CD14-positive monocyte (primary cell): ENCODE data around the gene CTDNEP1. TPM values are rescaled to one million over a fixed set of nuclear protein-coding genes. Genes with fewer than 3 reads are reported as not detected.

Source experiments
- DNase-seq, 3 donors: peaks; one replicate each; pipeline ENCODE4 v3.0.0-alpha.2; 2011 to 2022
- H2AFZ ChIP-seq: 2 replicates; pipeline ENCODE4 v1.6.0; 2012; ENCODE audit warnings: mild to moderate bottlenecking, low read depth, low read length, inconsistent platforms; ENCODE audit not compliant: insufficient read depth, poor library complexity, severe bottlenecking
- H3K27ac ChIP-seq, 2 donors: 1 replicate in 1 of 2; 2 replicates in 1 of 2; pipeline ENCODE4 v1.5.1; 2012 to 2013; ENCODE audit warnings: low read length in 2 of 2, control low read depth in 1 of 2, inconsistent platforms in 1 of 2, low read depth in 1 of 2, mild to moderate bottlenecking in 1 of 2
- H3K27me3 ChIP-seq, 2 donors: one replicate each; pipeline versions ENCODE4 v1.6.0 to v1.6.1; 2011 to 2013; ENCODE audit warnings: low read length in 2 of 2; ENCODE audit not compliant: control insufficient read depth in 2 of 2, insufficient read depth in 2 of 2
- H3K36me3 ChIP-seq, 2 donors: replicated peaks in 1 of 2; 1 replicate in 1 of 2; 2 replicates in 1 of 2; pipeline versions ENCODE4 v1.5.1 to v1.6.1; 2012 to 2013; ENCODE audit warnings: low read length in 2 of 2, control low read depth in 1 of 2, inconsistent platforms in 1 of 2, mild to moderate bottlenecking in 1 of 2; ENCODE audit not compliant: insufficient read depth in 2 of 2, control insufficient read depth in 1 of 2
- H3K4me1 ChIP-seq, 2 donors: 1 replicate in 1 of 2; 2 replicates in 1 of 2; pipeline versions ENCODE4 v1.5.1 to v1.6.1; 2012 to 2013; ENCODE audit warnings: low read length in 2 of 2, control low read depth in 1 of 2, inconsistent platforms in 1 of 2, mild to moderate bottlenecking in 1 of 2, moderate library complexity in 1 of 2; ENCODE audit not compliant: insufficient read depth in 2 of 2, control insufficient read depth in 1 of 2
- H3K4me2 ChIP-seq: replicated peaks from 2 replicates; pipeline ENCODE3; 2012; ENCODE audit warnings: low read length, moderate library complexity, mild to moderate bottlenecking; ENCODE audit not compliant: poor library complexity, severe bottlenecking; ENCODE audit errors: extremely low read depth
- H3K4me3 ChIP-seq, 3 experiments: fragments of 200-600 bp in 1 of 3; sonication (generic) in 1 of 3; replicated peaks in 1 of 3; 1 replicate in 2 of 3; 2 replicates in 1 of 3; pipeline ENCODE4 v1.5.1; 2011 to 2013; ENCODE audit warnings: low read length in 3 of 3, mild to moderate bottlenecking in 3 of 3, control low read depth in 2 of 3, low read depth in 2 of 3, inconsistent platforms in 1 of 3, moderate library complexity in 1 of 3
- H3K79me2 ChIP-seq: 2 replicates; pipeline ENCODE4 v1.6.0; 2012; ENCODE audit warnings: mild to moderate bottlenecking, control low read depth, inconsistent platforms, low read length, moderate library complexity; ENCODE audit not compliant: insufficient read depth
- H3K9ac ChIP-seq: 2 replicates; pipeline ENCODE4 v1.6.0; 2017; ENCODE audit warnings: low read length, mild to moderate bottlenecking; ENCODE audit not compliant: insufficient read depth, poor library complexity, severe bottlenecking
- H3K9me3 ChIP-seq, 2 donors: replicated peaks in 1 of 2; 1 replicate in 1 of 2; 2 replicates in 1 of 2; pipeline versions ENCODE4 v1.5.1 to v1.6.1; 2012 to 2013; ENCODE audit warnings: low read length in 2 of 2, control low read depth in 1 of 2; ENCODE audit not compliant: control insufficient read depth in 1 of 2, insufficient read depth in 1 of 2
- H4K20me1 ChIP-seq: 2 replicates; pipeline ENCODE4 v1.6.0; 2012; ENCODE audit warnings: mild to moderate bottlenecking, low read length, control low read depth, moderate library complexity; ENCODE audit not compliant: insufficient read depth
- H3K27ac Mint-ChIP-seq, 7 donors: one replicate each; pipeline ENCODE4 v1.8.0; 2020; ENCODE audit warnings: mild to moderate bottlenecking in 7 of 7, mixed read lengths in 7 of 7, moderate library complexity in 6 of 7, inconsistent platforms in 2 of 7
- H3K27me3 Mint-ChIP-seq, 3 donors: one replicate each; pipeline ENCODE4 v1.8.0; 2021 to 2022; ENCODE audit warnings: low read depth in 3 of 3, mild to moderate bottlenecking in 3 of 3, mixed read lengths in 3 of 3, moderate library complexity in 3 of 3, inconsistent platforms in 1 of 3
- H3K36me3 Mint-ChIP-seq, 2 donors: one replicate each; pipeline ENCODE4 v1.8.0; 2020; ENCODE audit warnings: mixed read lengths in 2 of 2, inconsistent platforms in 1 of 2, mild to moderate bottlenecking in 1 of 2
- H3K4me1 Mint-ChIP-seq: one replicate; pipeline ENCODE4 v1.8.0; 2020; ENCODE audit warnings: mild to moderate bottlenecking, mixed read lengths
- H3K4me3 Mint-ChIP-seq, 2 donors: one replicate each; pipeline ENCODE4 v1.8.0; 2020; ENCODE audit warnings: mild to moderate bottlenecking in 2 of 2, mixed read lengths in 2 of 2, moderate library complexity in 1 of 2
- H3K9me3 Mint-ChIP-seq, 7 donors: one replicate each; pipeline ENCODE4 v1.8.0; 2020 to 2022; ENCODE audit warnings: mixed read lengths in 7 of 7, mild to moderate bottlenecking in 6 of 7, moderate library complexity in 6 of 7, inconsistent platforms in 2 of 7
- WGBS: methylation state at CpG from one replicate; pipeline ENCODE4 v1.1.5; 2013; ENCODE audit warnings: missing lambda C conversion rate; ENCODE audit not compliant: insufficient coverage; 5-methylcytosine and 5-hydroxymethylcytosine counted together
- intact Hi-C, 2 donors: fragments of 100-400 bp; cut with micrococcal nuclease; formaldehyde crosslinking; loops; one replicate each; pipeline versions ENCODE4 v1.15.0 to v1.15.1; 2023
- polyA plus RNA-seq, 3 donors: library from polyadenylated mRNA; depleted of rRNA in 1 of 3; unstranded in 2 of 3; stranded (reverse) in 1 of 3; fragments of 300-500 nt in 2 of 3; fragments of >200 nt in 1 of 3; fragmentation: Illumina TruSeq in 2 of 3; gene quantifications; 1 replicate in 2 of 3; 2 replicates in 1 of 3; pipeline ENCODE4 v1.2.3, GENCODE V29; 2012 to 2021
- TF ChIP-seq, protein P1 (sequence below): fragments of 200-600 bp; IDR thresholded peaks from one replicate; pipeline ENCODE4 v1.8.0; 2022; ENCODE audit warnings: antibody characterized with exemption, mild to moderate bottlenecking

The CTDNEP1 gene
- polyA plus RNA-seq, 3 donors: 29.5 to 198 (median 38.3) TPM

DNA sequence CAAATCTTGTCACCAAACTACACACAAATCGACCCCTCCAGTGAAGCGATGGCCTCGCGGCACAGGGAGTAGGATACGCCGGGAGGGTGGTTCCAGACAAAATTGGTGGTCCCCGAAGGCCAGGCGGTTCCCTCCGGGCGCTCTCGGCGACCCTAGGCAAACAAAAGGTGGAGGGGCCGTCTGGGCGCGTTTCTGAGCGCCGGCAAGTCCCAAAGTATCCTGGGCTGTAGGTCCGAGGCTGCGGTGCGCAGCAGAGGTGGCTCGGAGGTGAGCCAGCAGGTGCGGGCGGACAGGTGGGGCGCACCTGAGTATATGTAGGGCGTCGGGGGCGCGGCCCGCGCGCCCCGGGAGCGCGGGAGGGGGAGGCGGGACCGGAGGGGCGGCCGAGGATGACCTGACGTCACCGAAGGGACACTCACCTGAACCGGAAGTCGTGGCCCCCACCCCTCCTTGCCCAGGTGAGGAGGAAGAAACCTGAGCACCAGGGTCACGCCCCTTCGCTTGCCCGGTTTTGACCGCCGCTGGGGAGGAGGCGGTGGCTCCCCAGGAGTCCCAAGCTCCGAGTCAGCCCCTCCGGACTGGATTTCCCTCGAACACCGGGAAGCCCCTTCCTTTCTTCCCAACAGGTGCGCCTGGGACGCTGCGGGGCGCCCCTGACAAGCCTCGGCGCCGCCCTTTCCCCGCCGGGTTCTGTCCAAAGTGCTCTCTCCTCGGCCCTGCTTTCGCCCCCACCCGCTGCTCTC is 10.8 kb upstream of the CTDNEP1 start, which contains the start of gene CLDN7:
CLDN7 (minus strand) TSS at position 287 of the 743 bp plus-strand sequence. CDS start 435 bp downstream, outside the sequence.
- Histone ChIP-seq H3K9ac (peak within 1 kb of the TSS; percentile 60), H3K27me3 (peaks cover 20 to 43% of the 10 kb centered on the region in 2 donors), H3K9me3 (peaks cover 0 to 7% of the 10 kb centered on the region in 2 donors), H3K27ac (no peak within 1 kb of the TSS), H3K79me2 (no peaks in the 10 kb centered on the region), H3K4me3 (peak within 1 kb of the TSS; percentile 39 to 81 (median 42)), H3K36me3 (peaks cover 5 to 20% of the 10 kb centered on the region in 2 donors), H3K4me1 (peaks cover 31 to 45% of the 10 kb centered on the region in 2 donors), H3K4me2 (peak within 1 kb of the TSS; percentile 97), H2AFZ (peak within 1 kb of the TSS; percentile 84), H4K20me1 (no peaks in the 10 kb centered on the region)
- TF ChIP-seq, protein P1, sequence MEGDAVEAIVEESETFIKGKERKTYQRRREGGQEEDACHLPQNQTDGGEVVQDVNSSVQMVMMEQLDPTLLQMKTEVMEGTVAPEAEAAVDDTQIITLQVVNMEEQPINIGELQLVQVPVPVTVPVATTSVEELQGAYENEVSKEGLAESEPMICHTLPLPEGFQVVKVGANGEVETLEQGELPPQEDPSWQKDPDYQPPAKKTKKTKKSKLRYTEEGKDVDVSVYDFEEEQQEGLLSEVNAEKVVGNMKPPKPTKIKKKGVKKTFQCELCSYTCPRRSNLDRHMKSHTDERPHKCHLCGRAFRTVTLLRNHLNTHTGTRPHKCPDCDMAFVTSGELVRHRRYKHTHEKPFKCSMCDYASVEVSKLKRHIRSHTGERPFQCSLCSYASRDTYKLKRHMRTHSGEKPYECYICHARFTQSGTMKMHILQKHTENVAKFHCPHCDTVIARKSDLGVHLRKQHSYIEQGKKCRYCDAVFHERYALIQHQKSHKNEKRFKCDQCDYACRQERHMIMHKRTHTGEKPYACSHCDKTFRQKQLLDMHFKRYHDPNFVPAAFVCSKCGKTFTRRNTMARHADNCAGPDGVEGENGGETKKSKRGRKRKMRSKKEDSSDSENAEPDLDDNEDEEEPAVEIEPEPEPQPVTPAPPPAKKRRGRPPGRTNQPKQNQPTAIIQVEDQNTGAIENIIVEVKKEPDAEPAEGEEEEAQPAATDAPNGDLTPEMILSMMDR: no peak
- Mint-ChIP-seq H3K9me3 (peaks cover 0 to 12% (median 9%) of the 10 kb centered on the region in 7 donors), H3K27ac (peak within 1 kb of the TSS in 3 of 7 donors; percentile 5 to 50 (median 19)), H3K4me1 (peaks cover 44% of the 10 kb centered on the region), H3K27me3 (peaks cover 44 to 73% (median 62%) of the 10 kb centered on the region in 3 donors), H3K4me3 (peak within 1 kb of the TSS; percentile 76 to 97), H3K36me3 (peaks cover 18 to 28% of the 10 kb centered on the region in 2 donors)
- no peak for DNase-seq
- intact Hi-C loops: no loop called here
- WGBS: 11% methylated on average over 60 of the region's 64 CpGs

DNA sequence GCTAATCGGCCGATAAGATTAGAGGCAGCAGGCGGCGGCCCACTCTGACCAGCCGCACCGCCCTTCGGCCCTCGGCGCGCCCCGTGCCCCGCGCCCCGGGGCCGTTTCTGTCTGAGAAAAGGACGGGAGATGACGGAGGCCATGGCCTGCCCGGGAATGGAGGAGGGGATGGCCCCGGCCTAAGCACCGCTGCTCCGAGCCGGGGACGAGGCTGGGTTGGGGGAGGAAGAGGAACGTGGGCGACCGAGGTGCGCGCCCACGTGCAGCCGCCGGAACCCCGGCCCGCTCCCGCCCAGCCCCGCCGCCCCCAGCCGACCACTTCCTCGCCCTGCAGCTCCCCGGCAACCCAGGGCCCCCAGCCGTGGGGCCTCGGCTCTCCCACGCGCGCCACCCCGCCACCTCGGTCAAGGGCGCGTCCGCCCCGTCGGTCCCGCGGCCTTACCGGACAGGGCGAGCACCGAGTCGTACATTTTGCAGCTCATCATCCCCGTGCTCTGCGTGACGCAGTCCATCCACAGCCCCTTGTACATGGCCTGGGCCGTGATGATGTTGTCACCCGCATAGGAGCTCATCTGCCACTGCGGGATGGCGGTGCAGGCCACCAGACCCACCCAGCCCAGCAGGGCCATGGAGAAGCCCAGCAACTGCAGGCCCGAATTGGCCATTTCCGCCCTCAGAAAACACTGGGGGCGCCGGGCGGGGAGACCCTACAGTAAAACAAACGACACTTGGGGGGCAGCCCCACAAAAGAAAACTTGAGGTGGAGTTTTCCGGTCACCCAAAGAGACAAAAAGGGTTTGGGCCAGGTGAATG is 10.1 kb upstream of the CTDNEP1 start:
- Histone ChIP-seq H2AFZ (peak overlapping the region; percentile 84), H3K4me3 (peak overlapping the region; percentile 8 to 81 (median 36)), H3K4me2 (peak overlapping the region; percentile 97), H4K20me1 (no peaks in the 10 kb centered on the region), H3K27me3 (peaks cover 20 to 39% of the 10 kb centered on the region in 2 donors), H3K4me1 (peaks cover 31 to 45% of the 10 kb centered on the region in 2 donors), H3K27ac (no peak overlapping the region), H3K79me2 (no peaks in the 10 kb centered on the region), H3K9me3 (peaks cover 0 to 7% of the 10 kb centered on the region in 2 donors), H3K36me3 (peaks cover 8 to 28% of the 10 kb centered on the region in 2 donors), H3K9ac (peak overlapping the region; percentile 60)
- peaks cover 42 to 68% (median 58%) of the 10 kb centered on the region in 3 donors for H3K27me3 Mint-ChIP-seq
- no peak for DNase-seq
- peaks cover 0 to 12% (median 9%) of the 10 kb centered on the region in 7 donors for H3K9me3 Mint-ChIP-seq
- TF ChIP-seq, protein P1: no peak
- 9% methylated on average over 66 of the region's 71 CpGs for WGBS
- peak overlapping the region; percentile 76 to 87 for H3K4me3 Mint-ChIP-seq
- peaks cover 42% of the 10 kb centered on the region for H3K4me1 Mint-ChIP-seq
- intact Hi-C loops: no loop called here
- peaks cover 25 to 36% of the 10 kb centered on the region in 2 donors for H3K36me3 Mint-ChIP-seq
- H3K27ac Mint-ChIP-seq: no peak overlapping the region
